Measurements from ENCODE around the gene PROC.

PROC gene

GRCh38 chr2:127469051-127469450 is 50.8 kb downstream of the PROC start:
- Mint-ChIP-seq H3K9me3 (ENCODE audit: low read depth) (no peaks in the 10 kb centered on the region), H3K27me3 (no peaks in the 10 kb centered on the region), H3K4me1 (ENCODE audit: low read depth) (peaks cover 16% of the 10 kb centered on the region), H3K36me3 (peaks cover 19% of the 10 kb centered on the region), H3K4me3 (no peak overlapping the region), H3K27ac (no peak overlapping the region)

- Mint-ChIP-seq H3K4me1 (ENCODE audit: low read depth) (peaks cover 8% of the 10 kb centered on the region), H3K27ac (no peak overlapping the region), H3K9me3 (ENCODE audit: low read depth) (no peaks in the 10 kb centered on the region), H3K4me3 (no peak overlapping the region), H3K27me3 (no peaks in the 10 kb centered on the region), H3K36me3 (peaks cover 19% of the 10 kb centered on the region)
These were observed 51.7 kb downstream of the PROC start for GRCh38 chr2:127469974-127470373.

- H3K9me3 Mint-ChIP-seq (ENCODE audit: low read depth): peaks cover 4% of the 10 kb centered on the region
- no peak overlapping the region for H3K4me3 Mint-ChIP-seq
- H3K27ac Mint-ChIP-seq: no peak overlapping the region
- no peaks in the 10 kb centered on the region for H3K27me3 Mint-ChIP-seq
- peaks cover 19% of the 10 kb centered on the region for H3K36me3 Mint-ChIP-seq
- no peaks in the 10 kb centered on the region for H3K4me1 Mint-ChIP-seq (ENCODE audit: low read depth)
These were observed 53.2 kb downstream of the PROC start for GRCh38 chr2:127471286-127471988.

GRCh38 chr2:127472268-127472667 is 54.0 kb downstream of the PROC start:
- H3K9me3 Mint-ChIP-seq (ENCODE audit: low read depth): peaks cover 4% of the 10 kb centered on the region
- no peaks in the 10 kb centered on the region for H3K4me1 Mint-ChIP-seq (ENCODE audit: low read depth)
- H3K27ac Mint-ChIP-seq: no peak overlapping the region
- peaks cover 17% of the 10 kb centered on the region for H3K36me3 Mint-ChIP-seq
- H3K27me3 Mint-ChIP-seq: no peaks in the 10 kb centered on the region
- no peak overlapping the region for H3K4me3 Mint-ChIP-seq

- Mint-ChIP-seq H3K36me3 (peaks cover 5% of the 10 kb centered on the region), H3K4me1 (ENCODE audit: low read depth) (no peaks in the 10 kb centered on the region), H3K27ac (no peak overlapping the region), H3K4me3 (no peak overlapping the region), H3K9me3 (ENCODE audit: low read depth) (peaks cover 4% of the 10 kb centered on the region), H3K27me3 (no peaks in the 10 kb centered on the region)
These were observed 57.6 kb downstream of the PROC start for GRCh38 chr2:127475788-127476187.

Measured in activated naive CD8-positive, alpha-beta T cell (primary cell).